ENCODE measurements around the gene C18orf63. TPM values are rescaled to one million over a fixed set of nuclear protein-coding genes. Genes with fewer than 3 reads are reported as not detected.

C18orf63 gene
- polyA plus RNA-seq, 1 donor: 0.01 TPM

DNA sequence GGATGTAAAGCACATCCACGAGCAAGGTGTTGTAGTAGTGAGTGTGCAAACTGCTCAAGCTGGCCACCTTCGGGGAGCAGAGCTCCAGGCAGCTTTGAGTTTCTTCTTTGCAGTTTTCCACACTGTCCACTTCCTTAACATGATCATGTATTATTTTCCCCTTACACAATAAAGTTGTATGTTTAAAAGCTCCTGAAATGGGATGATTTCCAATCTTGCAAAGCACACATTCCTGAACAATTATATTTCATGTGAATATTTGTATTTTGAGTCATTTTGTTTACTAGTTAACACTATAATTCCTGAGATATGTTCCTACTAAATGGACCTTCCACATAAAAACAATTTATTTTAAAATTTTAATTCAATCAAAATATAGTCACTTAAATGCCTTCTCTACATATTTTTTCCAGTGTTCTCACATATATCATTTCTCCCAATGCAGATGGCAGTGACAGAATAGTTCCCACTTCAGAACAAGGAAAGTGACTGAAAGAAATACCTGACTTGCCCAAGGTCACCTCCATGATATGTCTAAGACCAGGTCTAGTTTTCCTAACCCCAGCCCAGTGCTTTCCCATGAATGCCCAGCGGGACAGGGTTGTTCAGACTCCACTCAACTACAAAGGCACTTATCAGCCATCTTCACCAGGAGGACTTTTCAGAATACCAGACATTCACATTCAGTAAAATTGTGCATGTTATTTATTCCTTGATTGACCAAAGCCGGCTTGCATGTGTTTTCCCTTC is 29.4 kb upstream of the C18orf63 start:
- peaks cover 31% of the 10 kb centered on the region for H3K4me1 ChIP-seq (ENCODE audit: control insufficient read depth, insufficient read depth, low read length)
- H3K27me3 ChIP-seq (ENCODE audit: control insufficient read depth, insufficient read depth, low read length): no peaks in the 10 kb centered on the region
- no peak overlapping the region for H3K4me3 ChIP-seq (ENCODE audit: low read length)
- no peak for DNase-seq
- no peaks in the 10 kb centered on the region for H3K36me3 ChIP-seq (ENCODE audit: control insufficient read depth, insufficient read depth, low read length)
- no peak overlapping the region for H3K27ac ChIP-seq (ENCODE audit: low read length)
- H3K9me3 ChIP-seq (ENCODE audit: control insufficient read depth, low read depth, low read length): no peaks in the 10 kb centered on the region
- WGBS (ENCODE audit: insufficient coverage, low lambda C conversion rate): 92% methylated on average over 2 of the region's 4 CpGs

DNA sequence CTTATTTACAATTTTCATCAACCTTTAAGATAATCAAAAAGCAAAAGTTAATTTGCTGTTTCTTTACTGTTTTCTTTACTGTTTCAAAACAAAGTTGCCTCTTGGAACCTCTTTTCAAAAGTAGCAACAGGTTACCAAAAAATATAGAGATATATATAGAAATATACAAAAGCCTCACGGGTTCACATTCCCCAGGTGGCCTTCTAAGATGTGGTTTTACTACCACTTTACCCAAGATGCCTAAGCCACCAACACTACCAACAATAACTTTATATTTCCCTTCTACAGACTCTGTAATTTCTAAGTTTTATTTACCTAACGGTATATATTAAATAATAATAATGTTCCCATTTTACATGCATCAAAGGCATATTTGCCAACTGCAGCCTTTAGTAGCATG is 28.8 kb upstream of the C18orf63 start:
- DNase-seq: no peak
- no peaks in the 10 kb centered on the region for H3K9me3 ChIP-seq (ENCODE audit: control insufficient read depth, low read depth, low read length)
- no peaks in the 10 kb centered on the region for H3K27me3 ChIP-seq (ENCODE audit: control insufficient read depth, insufficient read depth, low read length)
- H3K4me1 ChIP-seq (ENCODE audit: control insufficient read depth, insufficient read depth, low read length): peaks cover 26% of the 10 kb centered on the region
- H3K4me3 ChIP-seq (ENCODE audit: low read length): no peak overlapping the region
- no peaks in the 10 kb centered on the region for H3K36me3 ChIP-seq (ENCODE audit: control insufficient read depth, insufficient read depth, low read length)
- 100% methylated on average over 1 of the region's 2 CpGs for WGBS (ENCODE audit: insufficient coverage, low lambda C conversion rate)
- no peak overlapping the region for H3K27ac ChIP-seq (ENCODE audit: low read length)

DNA sequence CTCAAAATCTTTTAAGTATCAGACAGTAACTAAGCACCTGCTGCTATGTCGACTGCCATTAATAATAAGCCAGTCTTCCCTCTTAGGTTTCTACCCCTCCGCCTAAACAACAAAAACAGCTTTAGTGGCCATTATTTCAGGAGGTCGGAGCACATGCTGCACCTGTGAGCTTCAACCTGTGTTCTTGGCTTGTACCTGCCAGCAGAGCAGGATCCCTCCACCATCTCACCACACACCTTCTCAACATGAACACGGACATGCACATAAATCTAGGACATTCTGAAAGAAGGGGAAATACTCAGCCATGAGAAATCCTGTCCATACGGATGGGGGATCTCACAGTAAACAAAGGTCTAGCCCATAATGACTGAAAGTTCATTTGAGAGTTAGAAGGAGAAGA is 27.6 kb upstream of the C18orf63 start:
- no peaks in the 10 kb centered on the region for H3K36me3 ChIP-seq (ENCODE audit: control insufficient read depth, insufficient read depth, low read length)
- DNase-seq: no peak
- no peak overlapping the region for H3K4me3 ChIP-seq (ENCODE audit: low read length)
- WGBS (ENCODE audit: insufficient coverage, low lambda C conversion rate): 80% methylated on average over 1 of the region's 5 CpGs
- H3K9me3 ChIP-seq (ENCODE audit: control insufficient read depth, low read depth, low read length): no peaks in the 10 kb centered on the region
- no peak overlapping the region for H3K27ac ChIP-seq (ENCODE audit: low read length)
- H3K4me1 ChIP-seq (ENCODE audit: control insufficient read depth, insufficient read depth, low read length): peaks cover 15% of the 10 kb centered on the region
- no peaks in the 10 kb centered on the region for H3K27me3 ChIP-seq (ENCODE audit: control insufficient read depth, insufficient read depth, low read length)

DNA sequence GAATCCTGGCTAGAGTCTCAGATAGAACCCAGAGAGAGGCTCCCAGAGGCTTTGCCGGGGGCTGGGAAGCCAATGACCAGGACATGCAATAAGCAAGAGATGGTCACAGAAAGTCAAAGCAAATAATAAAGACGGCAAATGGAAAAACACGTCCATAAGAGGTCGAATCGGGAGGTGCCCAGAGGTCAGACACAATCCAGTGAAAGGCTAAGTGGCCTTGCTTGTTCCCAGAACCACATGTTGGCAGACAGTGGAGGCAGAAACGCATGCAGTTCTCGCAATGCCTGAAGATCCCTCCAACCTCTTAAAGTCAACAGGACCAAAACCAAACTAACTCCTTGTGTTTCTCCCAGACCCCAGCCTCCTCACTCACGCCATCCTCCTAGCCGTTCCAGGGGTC is 26.9 kb upstream of the C18orf63 start:
- Histone ChIP-seq H3K4me3 (ENCODE audit: low read length) (no peak overlapping the region), H3K9me3 (ENCODE audit: control insufficient read depth, low read depth, low read length) (no peaks in the 10 kb centered on the region), H3K36me3 (ENCODE audit: control insufficient read depth, insufficient read depth, low read length) (no peaks in the 10 kb centered on the region), H3K27ac (ENCODE audit: low read length) (no peak overlapping the region), H3K4me1 (ENCODE audit: control insufficient read depth, insufficient read depth, low read length) (peaks cover 11% of the 10 kb centered on the region), H3K27me3 (ENCODE audit: control insufficient read depth, insufficient read depth, low read length) (no peaks in the 10 kb centered on the region)
- no peak for DNase-seq
- 61% methylated on average over 5 of the region's 9 CpGs for WGBS (ENCODE audit: insufficient coverage, low lambda C conversion rate)

DNA sequence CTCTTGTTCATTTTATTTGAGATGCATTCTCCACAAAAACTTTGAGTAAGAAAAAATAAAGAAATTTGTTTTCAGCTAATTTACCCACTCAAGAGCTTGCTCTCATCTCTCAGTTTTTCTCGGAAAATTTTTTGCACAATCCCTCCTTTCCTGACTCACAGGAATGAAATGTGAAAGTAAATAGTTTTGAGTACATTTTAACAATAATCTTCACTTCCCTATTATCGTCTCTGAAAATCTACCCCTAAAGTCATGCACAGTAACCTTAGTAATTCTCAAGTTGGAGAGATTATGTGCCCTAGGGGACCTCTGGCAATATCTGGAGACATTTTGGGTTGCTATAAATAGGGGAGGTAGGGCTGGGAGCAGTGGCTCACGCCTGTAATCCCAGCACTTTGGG is 26.5 kb upstream of the C18orf63 start:
- no CpG with 5 or more reads among the region's 3 CpGs for WGBS (ENCODE audit: insufficient coverage, low lambda C conversion rate)

DNA sequence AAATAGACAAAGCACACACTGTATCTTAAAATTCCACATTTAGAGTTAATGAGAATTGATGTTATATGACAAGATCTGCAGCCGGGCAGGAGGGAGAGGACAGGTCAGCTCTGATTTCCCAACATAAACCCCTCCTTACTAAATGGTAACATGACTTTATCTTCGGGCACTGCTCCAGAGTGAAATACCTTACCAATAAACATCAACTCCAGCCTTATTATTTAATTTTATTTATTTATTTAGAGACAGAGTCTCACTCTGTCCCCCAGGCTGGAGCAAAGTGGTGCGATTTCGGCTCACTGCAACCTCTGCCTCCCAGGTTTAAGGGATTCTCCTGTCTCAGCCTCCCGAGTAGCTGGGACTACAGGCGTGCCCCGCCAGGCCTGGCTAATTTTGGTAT is 25.6 kb upstream of the C18orf63 start:
- no peaks in the 10 kb centered on the region for H3K36me3 ChIP-seq (ENCODE audit: control insufficient read depth, insufficient read depth, low read length)
- H3K9me3 ChIP-seq (ENCODE audit: control insufficient read depth, low read depth, low read length): no peaks in the 10 kb centered on the region
- no peak overlapping the region for H3K27ac ChIP-seq (ENCODE audit: low read length)
- WGBS (ENCODE audit: insufficient coverage, low lambda C conversion rate): no CpG with 5 or more reads among the region's 7 CpGs
- H3K4me3 ChIP-seq (ENCODE audit: low read length): no peak overlapping the region
- DNase-seq: no peak
- H3K27me3 ChIP-seq (ENCODE audit: control insufficient read depth, insufficient read depth, low read length): no peaks in the 10 kb centered on the region
- peaks cover 6% of the 10 kb centered on the region for H3K4me1 ChIP-seq (ENCODE audit: control insufficient read depth, insufficient read depth, low read length)

More for the DNA sequence above, 26.5 kb upstream of the C18orf63 start:
- no peaks in the 10 kb centered on the region for H3K9me3 ChIP-seq (ENCODE audit: control insufficient read depth, low read depth, low read length)
- no peak overlapping the region for H3K27ac ChIP-seq (ENCODE audit: low read length)
- H3K27me3 ChIP-seq (ENCODE audit: control insufficient read depth, insufficient read depth, low read length): no peaks in the 10 kb centered on the region
- H3K4me3 ChIP-seq (ENCODE audit: low read length): no peak overlapping the region
- DNase-seq: no peak
- peaks cover 11% of the 10 kb centered on the region for H3K4me1 ChIP-seq (ENCODE audit: control insufficient read depth, insufficient read depth, low read length)
- H3K36me3 ChIP-seq (ENCODE audit: control insufficient read depth, insufficient read depth, low read length): no peaks in the 10 kb centered on the region

DNA sequence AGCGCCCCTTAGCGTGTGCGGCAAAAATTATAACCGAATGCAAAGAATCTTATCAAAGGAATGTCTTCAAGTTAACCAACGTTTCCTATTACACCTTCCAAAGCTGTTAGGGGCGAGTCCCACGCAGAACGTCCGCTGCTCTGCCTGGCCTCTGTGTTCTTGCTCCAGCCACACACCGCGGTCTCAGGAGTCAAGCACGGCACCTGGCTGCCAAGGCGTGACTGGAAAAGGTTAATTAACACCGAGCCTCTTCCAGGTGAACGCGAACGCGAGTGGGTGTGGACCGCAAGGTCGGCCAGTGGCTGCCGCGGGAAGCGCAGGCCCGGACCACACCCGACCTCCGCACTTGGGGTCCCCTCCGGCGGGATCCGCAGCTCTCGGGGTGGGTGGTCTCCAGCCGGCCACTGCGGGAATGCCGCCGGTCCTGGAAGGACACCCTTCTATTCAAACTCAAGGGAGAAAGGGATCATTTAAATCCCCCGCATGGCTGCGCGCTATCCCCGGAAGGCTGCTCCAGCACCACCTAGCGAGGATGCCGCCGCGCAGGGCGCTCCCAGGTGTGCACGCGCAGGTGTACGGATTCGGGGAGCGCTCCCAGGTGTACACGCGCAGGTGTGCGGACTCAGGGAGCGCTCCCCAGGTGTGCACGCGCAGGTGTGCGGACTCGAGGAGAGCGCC is 24.7 kb upstream of the C18orf63 start:
- H3K9me3 ChIP-seq (ENCODE audit: control insufficient read depth, low read depth, low read length): no peaks in the 10 kb centered on the region
- peak overlapping the region; percentile 94 for H3K27ac ChIP-seq (ENCODE audit: low read length)
- WGBS (ENCODE audit: insufficient coverage, low lambda C conversion rate): no CpG with 5 or more reads among the region's 57 CpGs
- peaks cover 6% of the 10 kb centered on the region for H3K4me1 ChIP-seq (ENCODE audit: control insufficient read depth, insufficient read depth, low read length)
- peak; percentile 77 to 91 for DNase-seq
- H3K27me3 ChIP-seq (ENCODE audit: control insufficient read depth, insufficient read depth, low read length): no peaks in the 10 kb centered on the region
- H3K36me3 ChIP-seq (ENCODE audit: control insufficient read depth, insufficient read depth, low read length): no peaks in the 10 kb centered on the region
- peak overlapping the region; percentile 98 for H3K4me3 ChIP-seq (ENCODE audit: low read length)

DNA sequence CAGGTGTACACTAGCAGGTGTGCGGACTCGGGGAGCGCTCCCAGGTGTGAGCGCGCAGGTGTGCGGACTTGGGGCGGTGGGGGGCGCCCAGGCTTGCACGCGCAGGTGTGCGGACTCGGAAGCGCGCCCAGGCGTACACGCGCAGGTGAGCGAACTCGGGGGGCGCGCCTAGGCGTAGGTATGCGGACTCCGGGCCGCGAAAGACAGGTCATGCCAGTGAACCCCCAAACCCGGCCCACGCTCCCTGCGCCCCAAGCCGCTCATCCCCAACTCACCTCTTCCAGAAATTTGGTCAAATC is 24.2 kb upstream of the C18orf63 start:
- Histone ChIP-seq H3K9me3 (ENCODE audit: control insufficient read depth, low read depth, low read length) (no peaks in the 10 kb centered on the region), H3K36me3 (ENCODE audit: control insufficient read depth, insufficient read depth, low read length) (no peaks in the 10 kb centered on the region), H3K4me3 (ENCODE audit: low read length) (peak overlapping the region; percentile 98), H3K27ac (ENCODE audit: low read length) (peak overlapping the region; percentile 94), H3K4me1 (ENCODE audit: control insufficient read depth, insufficient read depth, low read length) (peaks cover 6% of the 10 kb centered on the region), H3K27me3 (ENCODE audit: control insufficient read depth, insufficient read depth, low read length) (no peaks in the 10 kb centered on the region)
- DNase-seq: no peak
- no CpG with 5 or more reads among the region's 30 CpGs for WGBS (ENCODE audit: insufficient coverage, low lambda C conversion rate)

DNA sequence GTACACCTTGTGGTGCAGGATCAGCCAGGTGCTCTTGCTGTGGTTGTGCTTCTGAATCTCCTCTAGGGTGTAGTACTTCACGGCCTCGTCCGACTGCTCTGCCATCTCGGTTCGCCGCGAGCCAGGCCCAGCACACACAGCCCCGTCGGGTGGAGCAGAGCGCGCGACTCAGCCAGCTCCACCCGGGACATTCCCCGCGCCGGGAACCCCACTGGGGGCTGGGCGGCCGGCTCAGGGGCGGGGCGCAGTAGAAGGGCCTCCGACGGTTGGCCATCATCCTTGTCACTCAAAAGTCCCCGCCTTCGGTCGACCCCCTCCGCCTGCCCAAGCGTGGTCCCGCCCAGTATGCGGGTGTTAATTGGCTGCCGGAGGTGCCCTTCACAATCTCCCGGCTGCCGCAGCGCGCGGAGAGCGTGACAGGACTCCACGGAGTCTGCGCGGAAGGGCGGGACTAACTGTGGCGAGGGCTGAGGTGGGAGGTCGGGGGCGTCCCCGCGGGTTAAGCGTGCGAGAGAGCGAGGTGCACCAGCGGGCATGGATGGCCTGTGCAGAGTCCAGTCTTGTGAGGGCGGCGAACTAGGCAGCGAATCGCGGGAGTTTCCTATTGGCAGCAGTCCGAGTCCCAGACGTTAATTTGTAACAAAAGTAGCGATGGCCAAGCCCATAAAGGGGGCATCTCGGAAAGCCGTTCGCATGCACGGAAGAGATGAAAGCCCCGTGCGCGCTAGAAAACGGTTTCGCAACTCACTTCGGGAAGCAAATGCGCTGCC is 23.7 kb upstream of the C18orf63 start, which contains the start of gene CYB5A:
Gene CYB5A (minus strand): TSS at position 193 of the 770 bp plus-strand sequence. CDS start 88 bp downstream, at position 105.
- peak; percentile 99 for DNase-seq
- Histone ChIP-seq H3K36me3 (ENCODE audit: control insufficient read depth, insufficient read depth, low read length) (no peaks in the 10 kb centered on the region), H3K27me3 (ENCODE audit: control insufficient read depth, insufficient read depth, low read length) (no peaks in the 10 kb centered on the region), H3K27ac (ENCODE audit: low read length) (peak within 1 kb of the TSS; percentile 94), H3K9me3 (ENCODE audit: control insufficient read depth, low read depth, low read length) (no peaks in the 10 kb centered on the region), H3K4me3 (ENCODE audit: low read length) (peak within 1 kb of the TSS; percentile 98), H3K4me1 (ENCODE audit: control insufficient read depth, insufficient read depth, low read length) (peaks cover 6% of the 10 kb centered on the region)
- no CpG with 5 or more reads among the region's 68 CpGs for WGBS (ENCODE audit: insufficient coverage, low lambda C conversion rate)

DNA sequence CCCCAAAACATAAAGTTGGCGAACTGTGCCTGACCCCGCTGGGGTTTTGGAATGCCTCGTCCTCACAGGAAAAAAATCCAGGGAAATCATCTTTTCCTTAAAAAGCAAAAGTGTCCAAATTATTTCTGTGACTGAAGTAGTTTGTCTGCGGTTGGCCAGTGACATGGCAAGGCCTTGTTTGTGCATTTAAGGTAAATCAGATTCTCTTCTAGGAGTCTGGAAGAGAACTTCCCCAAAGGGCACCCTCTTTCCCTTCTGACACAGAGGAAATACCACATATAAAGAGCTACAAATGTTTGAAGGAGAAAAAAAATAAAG is 23.1 kb upstream of the C18orf63 start:
- H3K27ac ChIP-seq (ENCODE audit: low read length): peak overlapping the region; percentile 94
- no peaks in the 10 kb centered on the region for H3K27me3 ChIP-seq (ENCODE audit: control insufficient read depth, insufficient read depth, low read length)
- H3K36me3 ChIP-seq (ENCODE audit: control insufficient read depth, insufficient read depth, low read length): no peaks in the 10 kb centered on the region
- H3K4me1 ChIP-seq (ENCODE audit: control insufficient read depth, insufficient read depth, low read length): peaks cover 6% of the 10 kb centered on the region
- WGBS (ENCODE audit: insufficient coverage, low lambda C conversion rate): no CpG with 5 or more reads among the region's 4 CpGs
- no peaks in the 10 kb centered on the region for H3K9me3 ChIP-seq (ENCODE audit: control insufficient read depth, low read depth, low read length)
- no peak for DNase-seq
- peak overlapping the region; percentile 98 for H3K4me3 ChIP-seq (ENCODE audit: low read length)
